Measurements from ENCODE around the gene SLC2A4. TPM values are rescaled to one million over a fixed set of nuclear protein-coding genes. Genes with fewer than 3 reads are reported as not detected.
"Not testable (repeated sequence)": the region's sequence is repeated elsewhere in the genome, so short reads cannot be mapped to it uniquely, and the experiment has no call there.

SLC2A4 gene
- total RNA-seq, result 0.28 and 0.34 TPM in 2 replicates

DNA sequence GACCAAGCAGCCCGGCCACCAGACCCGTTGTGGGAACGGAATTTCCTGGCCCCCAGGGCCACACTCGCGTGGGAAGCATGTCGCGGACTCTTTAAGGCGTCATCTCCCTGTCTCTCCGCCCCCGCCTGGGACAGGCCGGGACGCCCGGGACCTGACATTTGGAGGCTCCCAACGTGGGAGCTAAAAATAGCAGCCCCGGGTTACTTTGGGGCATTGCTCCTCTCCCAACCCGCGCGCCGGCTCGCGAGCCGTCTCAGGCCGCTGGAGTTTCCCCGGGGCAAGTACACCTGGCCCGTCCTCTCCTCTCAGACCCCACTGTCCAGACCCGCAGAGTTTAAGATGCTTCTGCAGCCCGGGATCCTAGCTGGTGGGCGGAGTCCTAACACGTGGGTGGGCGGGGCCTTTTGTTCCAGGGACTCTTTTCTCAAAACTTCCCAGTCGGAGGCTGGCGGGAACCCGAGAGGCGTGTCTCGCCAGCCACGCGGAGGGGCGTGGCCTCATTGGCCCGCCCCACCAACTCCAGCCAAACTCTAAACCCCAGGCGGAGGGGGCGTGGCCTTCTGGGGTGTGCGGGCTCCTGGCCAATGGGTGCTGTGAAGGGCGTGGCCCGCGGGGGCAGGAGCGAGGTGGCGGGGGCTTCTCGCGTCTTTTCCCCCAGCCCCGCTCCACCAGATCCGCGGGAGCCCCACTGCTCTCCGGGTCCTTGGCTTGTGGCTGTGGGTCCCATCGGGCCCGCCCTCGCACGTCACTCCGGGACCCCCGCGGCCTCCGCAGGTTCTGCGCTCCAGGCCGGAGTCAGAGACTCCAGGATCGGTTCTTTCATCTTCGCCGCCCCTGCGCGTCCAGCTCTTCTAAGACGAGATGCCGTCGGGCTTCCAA, at the start of gene SLC2A4:
SLC2A4 (plus strand) TSS at position 645 of the 879 bp plus-strand sequence; CDS start at position 862, 217 bp downstream.
- peak; percentile 93 for DNase-seq

DNA sequence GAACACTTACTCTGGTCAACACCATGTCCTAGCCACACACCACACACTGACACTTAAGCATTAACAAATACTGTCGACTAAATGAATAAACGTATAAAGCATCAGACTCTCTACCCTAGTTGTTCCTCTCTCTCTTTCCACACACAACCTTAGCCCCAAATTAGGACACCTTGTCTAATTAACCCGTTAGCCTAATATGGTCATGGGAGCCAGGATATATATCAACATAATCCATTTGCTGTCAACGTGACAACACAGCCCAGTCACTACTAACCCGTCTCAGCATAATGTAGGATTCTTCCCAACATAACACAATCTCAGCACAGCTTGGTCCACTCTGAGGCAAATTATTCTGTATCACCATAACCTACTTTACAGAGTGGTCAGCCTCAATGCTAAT, 49.4 kb upstream of the SLC2A4 start:
- no peak for DNase-seq

DNA sequence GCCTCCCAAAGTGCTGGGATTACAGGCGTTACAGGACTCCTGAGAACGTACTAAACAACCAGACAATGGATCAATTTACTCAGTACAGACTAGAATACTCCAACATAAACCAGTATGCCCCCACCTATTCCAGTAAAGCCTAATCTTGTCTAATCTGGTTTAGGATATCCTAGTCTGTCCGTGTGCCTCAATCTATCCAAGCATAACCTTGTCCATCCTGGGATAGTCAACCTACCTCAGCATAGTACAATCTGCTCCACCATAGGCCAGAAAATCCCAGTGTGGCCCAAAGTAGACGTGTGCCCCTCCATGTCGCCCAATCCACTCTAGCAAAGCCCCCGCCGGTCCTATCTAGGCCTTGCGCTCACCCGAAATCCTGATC, 47.8 kb upstream of the SLC2A4 start:
- no peak for DNase-seq

DNA sequence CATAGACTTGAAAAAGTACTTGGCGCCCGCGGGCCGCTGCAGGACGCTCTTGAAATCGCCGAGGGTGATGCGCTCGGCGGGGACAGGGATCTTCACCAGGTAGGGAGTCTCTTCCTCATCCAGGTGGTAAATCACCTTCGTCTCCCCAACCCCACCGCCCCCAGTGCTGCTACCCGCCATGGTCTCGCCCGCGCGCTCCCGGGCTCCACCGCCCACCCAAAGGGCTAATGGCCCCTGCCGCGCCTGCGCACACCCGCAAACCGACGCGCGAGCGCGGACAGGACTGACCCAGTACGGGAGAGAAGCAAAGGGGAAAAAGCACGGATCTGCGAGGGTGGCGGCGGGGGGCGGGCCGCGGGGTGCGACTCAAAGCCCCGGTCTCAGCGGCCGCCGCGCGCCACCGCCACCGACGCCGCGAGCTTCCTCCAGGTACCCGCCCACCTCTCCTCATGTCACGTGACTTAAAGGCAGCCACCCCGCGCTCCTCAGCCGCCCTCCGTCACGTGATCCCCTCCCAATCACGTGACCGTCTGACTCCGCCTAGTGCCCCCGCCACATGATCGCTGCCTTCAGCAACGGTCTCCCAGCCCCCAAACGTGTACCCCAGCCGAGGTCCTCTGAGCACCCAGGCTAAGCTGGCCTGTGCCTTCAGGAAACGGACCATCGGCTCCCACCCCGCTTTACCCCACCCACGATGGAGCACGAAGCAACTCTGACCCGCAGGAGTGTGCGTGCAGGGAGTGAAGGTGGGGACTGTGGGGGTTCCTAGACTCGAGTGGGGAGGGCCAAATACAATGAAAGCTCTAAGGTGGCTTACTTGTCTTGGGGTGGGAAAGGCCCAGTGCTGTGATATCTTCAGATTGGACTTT, 47.2 kb upstream of the SLC2A4 start, which contains the start of gene DVL2:
DVL2 (minus strand) TSS at position 435 of the 869 bp plus-strand sequence; CDS start at position 180, 255 bp downstream.
- peak; percentile 98 for DNase-seq

DNA sequence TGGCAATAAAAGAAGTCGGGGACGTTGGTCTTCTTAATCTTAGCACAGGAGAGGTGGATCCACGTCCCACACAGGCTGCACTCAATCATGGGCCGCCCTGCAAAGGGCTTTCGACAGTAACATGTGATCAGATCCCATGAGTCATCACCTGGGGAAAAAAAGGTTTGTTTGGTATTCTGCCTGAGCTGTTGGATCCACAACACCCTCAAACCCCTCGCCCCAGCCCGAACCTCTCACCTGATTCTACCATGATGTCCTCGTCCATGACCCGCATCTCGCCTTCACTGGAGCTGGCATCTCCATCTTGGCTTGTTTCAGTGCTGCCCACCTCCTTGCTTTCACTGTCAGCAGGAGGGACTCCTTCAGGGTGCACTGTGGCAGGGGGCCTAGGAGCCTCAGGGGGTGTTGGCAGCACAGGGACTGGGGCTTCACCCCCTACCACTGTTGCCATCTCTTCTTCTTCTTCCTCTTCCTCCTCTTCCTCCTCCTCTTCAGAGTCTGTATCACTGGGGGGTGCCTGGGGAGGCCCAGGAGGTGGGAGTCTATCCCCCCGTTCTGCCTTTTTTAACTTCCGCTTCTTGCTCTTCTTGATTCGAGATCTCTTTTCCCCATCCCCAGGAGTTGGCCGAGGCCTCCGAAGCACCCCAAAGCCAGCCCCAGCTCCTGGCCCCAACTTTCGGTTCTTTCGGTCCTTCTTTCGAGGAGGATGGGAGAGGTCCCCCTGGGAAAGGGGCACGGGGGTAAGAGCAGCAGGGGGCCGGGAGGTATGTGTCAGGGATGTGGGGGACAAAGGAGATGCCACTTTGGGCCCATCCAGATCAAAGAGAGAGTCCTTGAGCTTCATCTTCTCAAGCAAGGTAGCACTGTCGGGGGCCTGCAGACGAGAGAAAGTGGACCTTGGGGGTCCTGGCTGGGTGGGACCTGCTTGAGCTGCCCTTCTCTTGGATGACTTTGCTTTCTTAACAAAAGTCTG, 45.5 kb upstream of the SLC2A4 start:
- peak; percentile 35 for DNase-seq

- DNase-seq, result no peak
These were observed 44.7 kb upstream of the SLC2A4 start for GRCh38 chr17:7236808-7237207.

DNA sequence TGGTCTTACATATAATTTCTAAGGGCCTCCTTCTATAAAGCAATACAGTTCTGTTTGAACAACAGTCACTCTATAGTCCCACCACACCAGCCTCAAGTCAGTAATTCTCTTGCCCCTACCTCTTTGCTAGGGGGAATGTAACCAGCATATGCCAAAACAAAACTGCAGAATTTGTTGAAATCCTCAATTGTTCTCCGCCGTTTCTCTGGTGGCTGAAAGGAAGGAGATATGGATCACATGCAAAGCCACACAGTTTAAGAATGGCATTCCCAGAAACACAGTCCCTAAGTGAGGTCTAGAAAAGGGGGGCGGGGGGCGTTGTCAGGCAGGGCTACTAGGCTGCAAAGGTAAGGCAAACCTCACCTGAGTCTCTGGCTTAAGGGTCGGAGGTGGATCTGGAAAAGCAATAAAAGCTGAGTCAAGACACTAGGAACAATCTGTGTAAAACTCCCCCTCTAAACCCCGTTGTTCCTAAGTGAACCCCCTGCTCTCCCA, 44.2 kb upstream of the SLC2A4 start:
- no peak for DNase-seq

DNA sequence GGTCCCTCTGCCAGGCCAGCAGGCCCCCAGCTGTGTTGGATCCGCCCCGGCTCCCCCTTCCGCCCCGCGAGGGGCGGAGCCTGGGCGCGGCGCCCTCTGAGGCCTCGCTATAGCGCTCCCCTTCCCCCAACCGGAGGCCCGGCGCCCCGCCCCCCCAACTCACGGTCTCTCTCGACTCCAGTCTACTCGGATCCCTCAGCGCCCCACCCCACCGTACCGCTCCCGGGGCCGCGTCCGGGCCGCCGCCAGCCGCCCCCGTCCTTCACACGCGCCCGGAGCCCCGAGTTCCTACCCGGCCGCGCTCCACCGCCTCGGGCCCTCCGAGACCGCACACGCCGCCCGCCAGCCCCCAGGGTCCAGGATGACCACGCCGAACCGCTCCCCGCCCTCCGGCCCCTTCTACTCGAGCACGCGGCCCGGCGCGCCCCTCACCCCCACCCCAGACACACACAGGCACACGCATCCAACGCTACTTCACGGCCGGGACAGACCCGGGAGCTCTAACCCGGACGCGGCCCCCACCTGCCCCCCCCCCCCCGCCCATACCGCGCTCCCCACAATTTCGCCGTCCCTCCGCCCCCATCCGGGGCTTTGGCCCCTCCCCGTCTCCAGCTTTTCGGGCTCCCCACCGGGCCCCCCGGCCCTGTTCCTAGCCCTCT, 43.6 kb upstream of the SLC2A4 start:
- peak; percentile 66 for DNase-seq

- DNase-seq, result peak; percentile 53
These were observed 43.0 kb upstream of the SLC2A4 start for GRCh38 chr17:7238420-7239090.

DNA sequence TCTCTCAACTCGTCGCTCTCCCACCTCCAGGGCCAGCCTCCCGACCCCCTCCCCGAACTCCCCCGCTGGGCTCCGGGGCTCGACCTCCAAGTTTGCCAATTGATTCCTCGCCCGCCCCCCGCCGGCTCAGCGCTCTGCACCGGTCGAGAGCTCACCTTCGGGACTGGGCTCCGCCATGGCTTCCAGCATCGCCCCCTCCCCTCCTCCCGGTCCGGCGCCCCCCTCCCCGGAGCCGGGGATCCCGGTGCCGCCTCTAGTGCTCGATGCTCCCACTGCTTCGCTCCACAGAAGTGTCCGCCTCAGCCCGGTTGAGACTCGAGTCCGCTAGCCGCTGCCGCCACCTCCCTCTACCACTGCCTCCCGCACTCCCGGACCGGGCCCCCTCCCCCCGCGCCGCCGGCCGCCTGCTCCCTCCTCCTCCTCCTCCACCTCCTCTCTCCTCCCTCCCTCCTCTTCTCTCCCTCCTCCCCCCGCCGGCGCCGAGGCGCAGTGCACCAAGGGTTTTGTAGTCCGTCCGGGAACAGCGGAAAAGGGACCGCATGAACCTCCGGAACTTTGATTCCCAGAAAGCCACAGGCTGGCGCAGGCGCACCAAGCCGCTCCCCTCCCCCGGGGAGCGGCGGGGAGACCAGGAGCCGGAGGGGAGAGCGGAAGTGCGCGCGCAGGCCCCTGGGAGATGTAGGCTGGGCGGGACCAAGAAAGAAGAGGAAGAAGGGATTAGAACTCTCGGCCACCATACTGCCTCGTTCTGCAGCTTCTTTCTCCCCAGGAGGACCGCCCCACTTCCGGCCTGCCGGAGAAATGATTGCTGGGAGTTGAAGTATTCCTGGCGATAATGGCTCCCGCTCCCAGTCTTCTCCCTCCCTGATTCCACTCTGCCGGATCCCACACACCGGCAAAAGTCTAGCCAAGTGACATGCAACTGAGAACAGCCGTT, 42.2 kb upstream of the SLC2A4 start, which contains the start of gene PHF23:
PHF23 (minus strand) TSS at position 367 of the 937 bp plus-strand sequence; CDS start at position 189, 178 bp downstream.
- DNase-seq, result peak; percentile 99

- DNase-seq, result no peak
These were observed 41.1 kb upstream of the SLC2A4 start for GRCh38 chr17:7240375-7240774.

DNA sequence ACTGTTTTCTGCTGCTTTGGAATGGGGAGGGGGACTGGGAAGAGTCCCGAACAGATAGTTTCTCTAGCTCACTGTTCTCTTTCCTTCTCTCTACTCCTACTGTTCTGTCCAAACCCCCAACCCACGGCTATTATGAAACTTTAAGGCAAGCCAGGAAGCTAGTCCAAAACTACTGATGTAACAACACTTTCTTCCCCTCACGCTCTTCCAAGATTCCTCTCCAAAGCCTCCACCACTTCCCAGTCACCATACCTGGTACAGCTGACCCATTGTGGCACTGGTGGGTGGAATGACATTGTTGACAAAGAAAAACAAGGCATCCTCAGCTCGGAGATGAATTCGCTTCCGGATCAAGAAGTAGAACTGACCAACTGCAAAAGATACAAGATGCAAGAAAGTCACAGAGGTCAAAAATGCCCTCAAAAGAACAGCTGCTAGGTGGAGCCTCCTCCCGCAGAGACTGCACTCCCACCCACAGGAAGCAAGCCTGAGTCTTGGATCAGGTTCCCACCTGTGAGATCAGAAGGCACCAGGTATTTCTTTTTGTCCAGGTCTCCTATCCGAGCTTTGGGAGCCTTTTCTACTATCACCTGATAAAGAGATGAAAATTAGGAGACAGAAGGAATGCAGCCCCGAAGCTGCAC, 40.3 kb upstream of the SLC2A4 start:
- no peak for DNase-seq

DNA sequence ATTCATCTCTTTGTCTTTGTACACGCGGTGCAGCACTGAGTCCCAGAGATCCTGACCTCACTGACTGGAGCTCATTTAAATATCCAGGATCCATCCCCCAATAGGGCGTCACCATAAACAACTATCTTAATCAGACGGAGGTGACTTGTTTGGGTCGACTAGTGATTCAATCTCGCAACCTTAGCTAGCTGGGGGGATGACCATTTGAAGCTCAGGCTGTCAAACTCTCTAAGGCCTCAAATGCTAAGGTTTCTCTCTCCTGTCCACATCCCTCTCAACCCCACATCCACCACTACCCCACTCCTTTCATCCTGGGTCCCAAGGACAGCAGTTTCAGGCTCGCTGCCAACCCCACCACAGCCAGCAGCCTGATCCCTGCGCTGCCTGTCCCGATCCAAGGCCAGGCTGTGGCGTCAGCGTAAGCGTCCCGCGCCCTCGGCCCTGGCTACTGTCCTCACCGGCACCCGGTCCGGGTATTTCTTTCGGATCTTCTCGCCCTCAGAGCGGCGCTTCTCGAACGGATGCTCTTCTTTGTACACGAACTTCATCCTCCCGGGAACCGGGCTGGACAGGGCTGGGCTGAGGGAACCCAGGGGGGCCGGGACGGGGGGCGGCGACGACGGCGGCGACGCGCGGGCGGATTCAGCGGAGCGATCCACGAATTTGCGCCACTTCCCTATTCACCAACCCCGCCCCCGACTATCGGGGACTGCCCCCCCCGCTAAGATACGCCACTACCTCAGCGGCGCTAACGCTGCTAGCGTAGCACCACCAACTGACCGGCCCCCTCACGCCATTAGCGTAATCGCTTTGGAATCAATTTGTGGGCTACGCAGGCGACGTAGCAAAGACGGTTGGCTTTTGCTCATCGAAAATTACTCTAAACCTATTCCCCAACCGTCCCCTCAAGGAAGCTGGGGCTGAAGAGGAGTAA, 39.5 kb upstream of the SLC2A4 start, which contains the start of gene GABARAP:
GABARAP (minus strand) TSS at position 667 of the 934 bp plus-strand sequence; CDS start at position 548, 119 bp downstream.
- DNase-seq, result peak; percentile 94

- peak; percentile 98 for DNase-seq
These were observed 38.6 kb upstream of the SLC2A4 start for GRCh38 chr17:7242717-7243452.

GRCh38 chr17:7243453-7243729, 38.1 kb upstream of the SLC2A4 start:
- DNase-seq, result no peak

DNA sequence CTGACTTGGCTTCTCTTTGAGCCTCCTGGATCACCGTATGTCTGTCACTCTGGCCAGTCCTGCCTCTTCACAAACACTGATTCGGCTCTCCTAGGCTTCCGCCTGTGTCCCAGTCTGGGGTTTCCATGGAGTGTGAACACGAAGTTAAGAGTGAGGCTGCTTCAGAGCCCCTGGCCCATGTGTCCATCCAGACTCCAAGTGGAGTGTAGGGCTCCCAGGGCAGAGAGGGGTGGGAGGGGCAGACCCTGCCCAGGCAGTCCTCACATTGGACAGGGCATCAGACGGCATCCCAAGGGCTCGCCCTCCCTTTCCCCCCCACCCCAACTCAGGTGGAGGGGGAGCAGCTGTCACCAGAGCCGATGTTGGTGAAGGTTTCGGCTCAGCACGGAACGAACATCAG, 37.7 kb upstream of the SLC2A4 start:
- not testable (repeated sequence) for DNase-seq

- DNase-seq, result no peak
These were observed 34.7 kb upstream of the SLC2A4 start for GRCh38 chr17:7246779-7247178.

Data from dermis blood vessel endothelial cell (primary cell).